Measurements from ENCODE around the gene HOXB13.
A peak's percentile ranks its signal among the peaks of the same experiment; 100 is the strongest.

Gene HOXB13

GRCh38 chr17:48715496-48716399 lies 12.8 kb downstream of the HOXB13 start:
- no peak for DNase-seq

DNA sequence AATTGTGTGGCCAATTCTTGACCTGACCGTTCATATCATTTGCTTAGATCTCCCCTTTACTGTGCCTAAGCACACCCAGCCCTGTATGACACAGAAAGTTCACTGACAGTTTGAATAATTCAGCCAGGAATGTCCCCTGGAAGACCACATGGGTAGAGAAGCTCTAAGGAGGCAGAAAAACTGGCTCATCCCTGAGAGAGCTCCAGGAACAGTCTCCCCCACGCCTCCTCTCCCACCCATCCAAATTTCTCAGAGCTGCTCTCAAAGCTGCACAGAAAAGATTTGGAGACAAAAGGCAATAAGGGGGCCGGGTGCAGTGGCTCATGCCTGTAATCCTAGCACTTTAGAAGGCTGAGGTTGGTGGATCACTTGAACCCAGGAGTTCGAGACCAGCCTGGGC lies 17.4 kb downstream of the HOXB13 start:
- no peak for DNase-seq

- DNase-seq: no peak
Measured at GRCh38 chr17:48704361-48705248, 23.9 kb downstream of the HOXB13 start.

GRCh38 chr17:48701864-48702532 lies 26.6 kb downstream of the HOXB13 start:
- DNase-seq: no peak

DNA sequence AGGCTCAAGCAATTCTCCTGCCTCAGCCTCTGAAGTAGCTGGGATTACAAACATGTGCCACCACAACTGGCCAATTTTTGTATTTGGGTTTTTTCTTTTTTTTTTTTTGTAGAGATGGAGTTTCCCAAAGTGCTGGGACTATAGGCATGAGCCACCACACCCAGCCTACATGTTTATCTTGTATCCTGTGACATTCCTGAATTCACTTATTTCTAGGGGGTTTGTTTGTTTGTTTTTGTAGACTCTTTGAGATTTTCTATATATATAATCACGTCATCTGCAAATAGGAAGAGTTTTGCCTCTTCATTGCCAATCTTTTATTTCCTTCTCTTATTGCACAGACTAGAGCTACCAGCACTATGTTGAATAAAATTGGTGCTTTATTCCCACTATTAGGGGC lies 35.4 kb downstream of the HOXB13 start:
- DNase-seq: no peak

DNA sequence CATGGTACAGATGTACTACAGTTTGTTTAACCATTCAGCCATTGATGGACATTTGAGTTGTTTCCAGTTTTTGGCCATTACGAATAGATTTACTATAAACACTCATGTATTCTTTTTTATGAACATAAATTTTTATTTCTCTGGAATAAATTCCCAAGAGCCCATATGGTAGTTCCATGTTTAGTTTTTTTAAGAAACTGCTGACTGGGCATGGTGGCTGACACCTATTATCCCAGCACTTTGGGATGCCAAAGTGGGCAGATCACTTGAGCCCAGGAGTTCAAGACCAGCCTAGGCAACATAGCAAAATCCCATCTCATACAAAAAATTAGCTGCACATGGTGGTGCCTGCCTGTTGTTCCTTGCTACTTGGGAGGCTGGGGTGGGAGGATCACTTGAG lies 36.5 kb downstream of the HOXB13 start:
- no peak for DNase-seq

- no peak for DNase-seq
Measured at GRCh38 chr17:48690655-48691054, 37.9 kb downstream of the HOXB13 start.

DNA sequence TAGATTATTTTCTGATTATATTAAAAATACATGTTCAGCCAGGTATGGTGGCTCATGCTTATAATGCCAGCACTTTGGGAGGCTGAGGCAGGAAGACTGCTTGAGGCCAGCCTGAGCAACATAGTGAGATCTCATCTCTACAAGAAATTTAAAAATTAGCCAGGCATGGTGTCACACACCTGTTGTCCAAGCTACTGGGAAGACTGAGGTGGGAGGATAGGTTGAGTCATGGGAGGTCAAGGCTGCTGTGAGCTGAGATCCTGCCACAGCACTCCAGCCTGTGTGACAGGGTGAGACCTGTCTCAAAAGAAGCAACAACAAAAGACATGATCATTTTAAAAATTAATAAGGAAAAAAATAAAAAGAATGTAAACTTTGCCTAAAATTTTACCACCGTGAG lies 46.9 kb downstream of the HOXB13 start:
- DNase-seq: no peak

DNA sequence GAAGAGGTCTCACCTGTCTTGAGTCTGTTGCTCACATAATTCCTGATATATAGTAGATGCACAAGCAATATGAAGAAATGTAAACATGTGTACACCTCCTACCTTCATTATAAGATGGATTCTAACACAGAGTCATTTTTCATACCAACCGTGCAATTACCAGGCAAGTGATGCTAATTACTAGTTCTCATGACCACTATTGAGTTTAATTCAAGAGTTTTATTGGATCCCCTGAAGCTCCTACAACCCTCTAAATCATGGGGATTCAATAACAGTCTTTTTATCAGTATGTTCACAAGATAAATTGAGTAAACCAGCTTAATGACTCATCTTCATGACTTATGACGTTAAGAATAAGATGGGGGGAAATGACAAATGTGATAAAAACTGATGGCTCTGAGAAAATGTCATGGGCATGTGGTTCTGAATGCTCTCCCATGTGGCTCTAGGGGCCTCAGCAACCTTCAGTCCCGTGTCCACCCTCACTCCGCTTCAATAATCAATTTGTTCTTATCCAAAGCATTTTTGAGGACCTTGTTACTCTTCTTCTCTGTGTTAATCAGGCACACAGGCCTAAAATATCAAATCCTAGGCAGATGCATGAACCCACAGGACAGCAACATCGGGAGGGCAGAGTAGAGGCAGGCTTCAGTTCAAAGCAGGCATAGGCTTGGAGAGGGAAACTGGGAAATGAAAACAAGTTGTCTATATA lies 49.0 kb downstream of the HOXB13 start:
- no peak for DNase-seq

DNA sequence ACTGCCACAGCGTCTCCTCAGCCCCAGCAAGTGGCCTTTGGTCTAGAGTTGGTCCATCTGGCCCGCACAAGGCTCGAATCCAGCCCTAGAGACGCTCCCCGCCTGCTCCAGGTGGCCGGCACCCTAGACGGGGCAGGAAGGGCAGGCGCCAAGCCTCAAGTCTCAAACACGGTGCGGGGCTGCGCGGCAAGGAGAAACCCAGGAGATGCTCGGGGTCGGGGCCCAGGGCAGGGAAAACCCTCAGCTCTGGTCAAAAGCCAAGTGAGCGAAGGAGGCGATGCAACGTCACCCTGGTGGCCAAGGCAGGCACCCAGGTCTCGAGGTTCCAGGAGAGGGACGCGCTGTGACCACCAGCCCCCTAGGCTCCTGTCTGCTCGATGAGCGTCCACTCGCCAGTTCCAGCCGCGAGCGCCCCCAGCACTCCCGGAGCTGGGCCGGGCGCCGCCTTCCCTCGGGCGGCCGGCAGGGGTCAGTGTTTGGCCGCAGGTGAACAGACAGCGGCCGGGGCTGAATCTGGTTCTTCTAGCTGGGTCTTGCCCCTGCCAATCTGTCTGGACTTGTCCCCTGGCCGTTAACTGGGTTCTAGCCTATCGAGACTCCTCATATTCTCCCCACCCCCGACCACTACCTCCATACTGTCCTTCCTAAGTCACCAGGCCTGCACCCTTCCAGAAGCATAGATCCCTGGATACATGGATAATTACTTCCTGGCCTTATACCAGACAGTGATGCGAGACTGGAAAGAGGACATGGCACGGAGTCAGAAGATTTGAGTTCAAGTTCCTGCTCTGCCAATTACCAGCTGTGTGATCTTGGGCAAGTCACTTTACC lies 50.2 kb downstream of the HOXB13 start:
- peak in 37 of 56 donors; percentile 1 to 61 (median 13) for DNase-seq

DNA sequence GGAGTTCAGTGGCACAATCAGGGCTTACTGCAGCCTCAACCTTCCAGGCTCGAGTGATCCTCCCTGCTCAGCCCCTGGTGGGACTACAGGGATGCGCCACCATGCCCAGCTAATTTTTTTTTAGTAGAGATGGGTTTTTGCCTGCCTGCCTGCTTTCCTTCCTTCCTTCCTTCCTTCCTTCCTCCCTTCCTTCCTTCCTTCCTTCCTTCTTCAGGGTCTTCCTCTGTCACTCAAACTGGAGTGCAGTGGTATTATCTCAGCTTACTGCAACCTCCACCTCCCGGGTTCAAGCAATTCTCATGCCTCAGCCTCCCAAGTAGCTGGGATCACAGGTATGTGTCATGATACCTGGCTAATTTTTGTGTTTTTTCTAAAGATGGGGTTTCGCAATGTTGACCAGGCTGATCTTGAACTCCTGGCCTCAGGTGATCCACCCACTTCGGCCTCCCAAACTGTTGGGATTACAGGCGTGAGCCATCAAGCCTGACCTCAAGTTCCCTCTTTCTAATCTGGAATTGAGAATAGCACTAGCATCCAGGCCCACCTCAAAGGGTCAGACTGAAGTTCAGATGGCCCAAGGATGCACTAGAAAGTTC lies 51.5 kb downstream of the HOXB13 start:
- DNase-seq: no peak

Data from amygdala (tissue), 56 donors.